ENCODE measurements around the gene FHIT. TPM values are rescaled to one million over a fixed set of nuclear protein-coding genes. Genes with fewer than 3 reads are reported as not detected.

Gene FHIT
- total and polyA plus RNA-seq, 10 of the 15 experiments (the other 5 are each of a cell fraction or from before 2014, with no cell fraction given): 4.2 to 14.9 (median 9.4) TPM

DNA sequence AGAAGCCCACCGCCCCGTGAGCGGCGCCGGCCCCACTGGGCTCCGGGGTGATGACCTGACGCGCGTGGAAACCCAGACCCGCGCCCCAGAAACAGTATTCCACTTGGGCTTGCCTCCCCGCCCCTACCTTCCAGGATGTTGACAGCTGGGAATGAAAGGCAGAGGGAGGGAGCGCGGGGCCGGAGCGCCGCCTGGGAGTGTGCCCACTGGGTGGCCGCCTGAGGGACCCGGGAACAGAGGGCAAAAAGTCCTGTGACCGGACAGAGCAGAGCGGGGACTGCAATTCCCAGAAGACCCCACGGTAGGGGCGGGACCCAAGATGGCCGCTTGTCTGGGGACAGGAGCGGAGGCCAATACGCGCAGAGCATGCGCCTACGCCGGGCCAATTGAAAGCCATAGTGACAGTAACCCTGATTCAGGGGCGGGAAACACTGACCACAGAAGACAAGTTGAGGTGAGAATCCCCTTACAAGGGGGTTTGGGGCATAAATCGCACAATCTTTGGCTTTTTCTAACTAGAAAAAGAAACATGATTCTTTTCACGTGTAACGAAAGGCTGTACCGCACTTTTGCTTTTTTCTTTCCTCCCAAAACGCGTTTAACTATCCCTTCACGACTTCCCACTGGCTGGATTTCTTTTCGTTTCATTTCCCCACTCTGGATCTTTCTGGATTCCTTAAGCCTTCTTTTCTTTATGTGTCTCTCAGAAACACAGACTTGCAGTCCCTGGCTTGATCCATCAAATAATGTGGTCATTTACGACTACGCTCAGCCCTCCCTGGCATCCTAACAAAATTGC, at the start of gene FHIT (continued):
- TF ChIP-seq, protein P1, sequence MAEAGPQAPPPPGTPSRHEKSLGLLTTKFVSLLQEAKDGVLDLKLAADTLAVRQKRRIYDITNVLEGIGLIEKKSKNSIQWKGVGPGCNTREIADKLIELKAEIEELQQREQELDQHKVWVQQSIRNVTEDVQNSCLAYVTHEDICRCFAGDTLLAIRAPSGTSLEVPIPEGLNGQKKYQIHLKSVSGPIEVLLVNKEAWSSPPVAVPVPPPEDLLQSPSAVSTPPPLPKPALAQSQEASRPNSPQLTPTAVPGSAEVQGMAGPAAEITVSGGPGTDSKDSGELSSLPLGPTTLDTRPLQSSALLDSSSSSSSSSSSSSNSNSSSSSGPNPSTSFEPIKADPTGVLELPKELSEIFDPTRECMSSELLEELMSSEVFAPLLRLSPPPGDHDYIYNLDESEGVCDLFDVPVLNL (IDR thresholded peaks at IDR 0.05; ENCODE audit: low read depth, low read length): peak; percentile 71; the same call in 1 of the 2 replicates
- TF ChIP-seq CREB1 (IDR thresholded peaks at IDR 0.05; ENCODE audit: low read depth): peak; percentile 69; the same call in 1 of the 2 replicates
- TF ChIP-seq ZNF384 (IDR thresholded peaks at IDR 0.05; ENCODE audit: borderline replicate concordance, low read depth, low read length): no peak
- TF ChIP-seq, protein P2, sequence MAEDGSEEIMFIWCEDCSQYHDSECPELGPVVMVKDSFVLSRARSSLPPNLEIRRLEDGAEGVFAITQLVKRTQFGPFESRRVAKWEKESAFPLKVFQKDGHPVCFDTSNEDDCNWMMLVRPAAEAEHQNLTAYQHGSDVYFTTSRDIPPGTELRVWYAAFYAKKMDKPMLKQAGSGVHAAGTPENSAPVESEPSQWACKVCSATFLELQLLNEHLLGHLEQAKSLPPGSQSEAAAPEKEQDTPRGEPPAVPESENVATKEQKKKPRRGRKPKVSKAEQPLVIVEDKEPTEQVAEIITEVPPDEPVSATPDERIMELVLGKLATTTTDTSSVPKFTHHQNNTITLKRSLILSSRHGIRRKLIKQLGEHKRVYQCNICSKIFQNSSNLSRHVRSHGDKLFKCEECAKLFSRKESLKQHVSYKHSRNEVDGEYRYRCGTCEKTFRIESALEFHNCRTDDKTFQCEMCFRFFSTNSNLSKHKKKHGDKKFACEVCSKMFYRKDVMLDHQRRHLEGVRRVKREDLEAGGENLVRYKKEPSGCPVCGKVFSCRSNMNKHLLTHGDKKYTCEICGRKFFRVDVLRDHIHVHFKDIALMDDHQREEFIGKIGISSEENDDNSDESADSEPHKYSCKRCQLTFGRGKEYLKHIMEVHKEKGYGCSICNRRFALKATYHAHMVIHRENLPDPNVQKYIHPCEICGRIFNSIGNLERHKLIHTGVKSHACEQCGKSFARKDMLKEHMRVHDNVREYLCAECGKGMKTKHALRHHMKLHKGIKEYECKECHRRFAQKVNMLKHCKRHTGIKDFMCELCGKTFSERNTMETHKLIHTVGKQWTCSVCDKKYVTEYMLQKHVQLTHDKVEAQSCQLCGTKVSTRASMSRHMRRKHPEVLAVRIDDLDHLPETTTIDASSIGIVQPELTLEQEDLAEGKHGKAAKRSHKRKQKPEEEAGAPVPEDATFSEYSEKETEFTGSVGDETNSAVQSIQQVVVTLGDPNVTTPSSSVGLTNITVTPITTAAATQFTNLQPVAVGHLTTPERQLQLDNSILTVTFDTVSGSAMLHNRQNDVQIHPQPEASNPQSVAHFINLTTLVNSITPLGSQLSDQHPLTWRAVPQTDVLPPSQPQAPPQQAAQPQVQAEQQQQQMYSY (CRISPR knock-in tag; IDR thresholded peaks at IDR 0.05): no peak
- no peak for TF ChIP-seq MTA3 (IDR thresholded peaks at IDR 0.05; ENCODE audit: borderline replicate concordance, low read length)
- no peak for TF ChIP-seq RCOR1 (conservative IDR thresholded peaks at IDR 0.05; ENCODE audit: low read depth, low read length)
- TF ChIP-seq SMARCA5 (IDR thresholded peaks at IDR 0.05): no peak
- TF ChIP-seq, protein P3, sequence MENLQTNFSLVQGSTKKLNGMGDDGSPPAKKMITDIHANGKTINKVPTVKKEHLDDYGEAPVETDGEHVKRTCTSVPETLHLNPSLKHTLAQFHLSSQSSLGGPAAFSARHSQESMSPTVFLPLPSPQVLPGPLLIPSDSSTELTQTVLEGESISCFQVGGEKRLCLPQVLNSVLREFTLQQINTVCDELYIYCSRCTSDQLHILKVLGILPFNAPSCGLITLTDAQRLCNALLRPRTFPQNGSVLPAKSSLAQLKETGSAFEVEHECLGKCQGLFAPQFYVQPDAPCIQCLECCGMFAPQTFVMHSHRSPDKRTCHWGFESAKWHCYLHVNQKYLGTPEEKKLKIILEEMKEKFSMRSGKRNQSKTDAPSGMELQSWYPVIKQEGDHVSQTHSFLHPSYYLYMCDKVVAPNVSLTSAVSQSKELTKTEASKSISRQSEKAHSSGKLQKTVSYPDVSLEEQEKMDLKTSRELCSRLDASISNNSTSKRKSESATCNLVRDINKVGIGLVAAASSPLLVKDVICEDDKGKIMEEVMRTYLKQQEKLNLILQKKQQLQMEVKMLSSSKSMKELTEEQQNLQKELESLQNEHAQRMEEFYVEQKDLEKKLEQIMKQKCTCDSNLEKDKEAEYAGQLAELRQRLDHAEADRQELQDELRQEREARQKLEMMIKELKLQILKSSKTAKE (IDR thresholded peaks at IDR 0.05; ENCODE audit: low read depth, poor library complexity, severe bottlenecking): peak; percentile 27
- TF ChIP-seq SREBF1 (IDR thresholded peaks at IDR 0.05; ENCODE audit: low read length): peak; percentile 36
- TF ChIP-seq SREBF2 (IDR thresholded peaks at IDR 0.05; ENCODE audit: low read length): no peak
- no peak for TF ChIP-seq TCF12 (IDR thresholded peaks at IDR 0.05; ENCODE audit: low read depth, low read length)
- TF ChIP-seq CBX3 (IDR thresholded peaks at IDR 0.05; ENCODE audit: borderline replicate concordance, low read depth): no peak
- no peak for TF ChIP-seq WRNIP1 (IDR thresholded peaks at IDR 0.05; ENCODE audit: borderline replicate concordance, low read depth, low read length)
- peak; percentile 94 for TF ChIP-seq HCFC1 (IDR thresholded peaks at IDR 0.05; ENCODE audit: low read length)
- TF ChIP-seq, protein P4, sequence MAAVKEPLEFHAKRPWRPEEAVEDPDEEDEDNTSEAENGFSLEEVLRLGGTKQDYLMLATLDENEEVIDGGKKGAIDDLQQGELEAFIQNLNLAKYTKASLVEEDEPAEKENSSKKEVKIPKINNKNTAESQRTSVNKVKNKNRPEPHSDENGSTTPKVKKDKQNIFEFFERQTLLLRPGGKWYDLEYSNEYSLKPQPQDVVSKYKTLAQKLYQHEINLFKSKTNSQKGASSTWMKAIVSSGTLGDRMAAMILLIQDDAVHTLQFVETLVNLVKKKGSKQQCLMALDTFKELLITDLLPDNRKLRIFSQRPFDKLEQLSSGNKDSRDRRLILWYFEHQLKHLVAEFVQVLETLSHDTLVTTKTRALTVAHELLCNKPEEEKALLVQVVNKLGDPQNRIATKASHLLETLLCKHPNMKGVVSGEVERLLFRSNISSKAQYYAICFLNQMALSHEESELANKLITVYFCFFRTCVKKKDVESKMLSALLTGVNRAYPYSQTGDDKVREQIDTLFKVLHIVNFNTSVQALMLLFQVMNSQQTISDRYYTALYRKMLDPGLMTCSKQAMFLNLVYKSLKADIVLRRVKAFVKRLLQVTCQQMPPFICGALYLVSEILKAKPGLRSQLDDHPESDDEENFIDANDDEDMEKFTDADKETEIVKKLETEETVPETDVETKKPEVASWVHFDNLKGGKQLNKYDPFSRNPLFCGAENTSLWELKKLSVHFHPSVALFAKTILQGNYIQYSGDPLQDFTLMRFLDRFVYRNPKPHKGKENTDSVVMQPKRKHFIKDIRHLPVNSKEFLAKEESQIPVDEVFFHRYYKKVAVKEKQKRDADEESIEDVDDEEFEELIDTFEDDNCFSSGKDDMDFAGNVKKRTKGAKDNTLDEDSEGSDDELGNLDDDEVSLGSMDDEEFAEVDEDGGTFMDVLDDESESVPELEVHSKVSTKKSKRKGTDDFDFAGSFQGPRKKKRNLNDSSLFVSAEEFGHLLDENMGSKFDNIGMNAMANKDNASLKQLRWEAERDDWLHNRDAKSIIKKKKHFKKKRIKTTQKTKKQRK (IDR thresholded peaks at IDR 0.05; ENCODE audit: low read depth, low read length): no peak; the same call in 1 of the 2 replicates
- TF ChIP-seq, protein P5, sequence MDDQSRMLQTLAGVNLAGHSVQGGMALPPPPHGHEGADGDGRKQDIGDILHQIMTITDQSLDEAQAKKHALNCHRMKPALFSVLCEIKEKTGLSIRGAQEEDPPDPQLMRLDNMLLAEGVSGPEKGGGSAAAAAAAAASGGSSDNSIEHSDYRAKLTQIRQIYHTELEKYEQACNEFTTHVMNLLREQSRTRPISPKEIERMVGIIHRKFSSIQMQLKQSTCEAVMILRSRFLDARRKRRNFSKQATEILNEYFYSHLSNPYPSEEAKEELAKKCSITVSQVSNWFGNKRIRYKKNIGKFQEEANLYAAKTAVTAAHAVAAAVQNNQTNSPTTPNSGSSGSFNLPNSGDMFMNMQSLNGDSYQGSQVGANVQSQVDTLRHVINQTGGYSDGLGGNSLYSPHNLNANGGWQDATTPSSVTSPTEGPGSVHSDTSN (IDR thresholded peaks at IDR 0.05; ENCODE audit: insufficient replicate concordance, low read depth, low read length): peak; percentile 100
- TF ChIP-seq MYC (IDR thresholded peaks at IDR 0.05; ENCODE audit: insufficient read depth, insufficient read length, insufficient replicate concordance, low read length, severe bottlenecking): no peak
